Neural cell (in vitro differentiated cells): ENCODE results near the gene OR2D2.

Experiments
- EP300 ChIP-seq: fragments of 450-650 bp; conservative IDR thresholded peaks from 2 replicates; pipeline ENCODE4 v1.6.1; 2014; ENCODE audit warnings: antibody characterized with exemption, mild to moderate bottlenecking, moderate library complexity; ENCODE audit not compliant: poor library complexity, severe bottlenecking
- EZH2 ChIP-seq: fragments of 200-600, 300-800 bp; shearing (Covaris generic), sonication (generic); IDR thresholded peaks from 2 replicates; pipeline ENCODE4 v1.6.1; 2014; ENCODE audit warnings: antibody characterized with exemption, low read length, borderline replicate concordance, mild to moderate bottlenecking; ENCODE audit not compliant: insufficient read depth, poor library complexity, severe bottlenecking
- POLR2AphosphoS5 ChIP-seq: IDR thresholded peaks from 2 replicates; pipeline ENCODE4 v1.6.1; 2012
- SMC3 ChIP-seq: fragments of 450-650 bp; conservative IDR thresholded peaks from 2 replicates; pipeline ENCODE4 v1.6.1; 2014; ENCODE audit warnings: antibody characterized with exemption, mild to moderate bottlenecking, moderate library complexity; ENCODE audit not compliant: poor library complexity
- TAF1 ChIP-seq: IDR thresholded peaks from 2 replicates; pipeline ENCODE4 v1.6.1; 2012; ENCODE audit warnings: low read depth
- TF ChIP-seq, protein P1 (sequence below): IDR thresholded peaks from 2 replicates; pipeline ENCODE4 v1.6.1; 2012; ENCODE audit warnings: borderline replicate concordance
- TF ChIP-seq, protein P2 (sequence below): fragments of 450-650 bp; IDR thresholded peaks from 2 replicates; pipeline ENCODE4 v1.5.1; 2014; ENCODE audit warnings: antibody characterized with exemption, mild to moderate bottlenecking, moderate library complexity; ENCODE audit not compliant: poor library complexity, severe bottlenecking

DNA sequence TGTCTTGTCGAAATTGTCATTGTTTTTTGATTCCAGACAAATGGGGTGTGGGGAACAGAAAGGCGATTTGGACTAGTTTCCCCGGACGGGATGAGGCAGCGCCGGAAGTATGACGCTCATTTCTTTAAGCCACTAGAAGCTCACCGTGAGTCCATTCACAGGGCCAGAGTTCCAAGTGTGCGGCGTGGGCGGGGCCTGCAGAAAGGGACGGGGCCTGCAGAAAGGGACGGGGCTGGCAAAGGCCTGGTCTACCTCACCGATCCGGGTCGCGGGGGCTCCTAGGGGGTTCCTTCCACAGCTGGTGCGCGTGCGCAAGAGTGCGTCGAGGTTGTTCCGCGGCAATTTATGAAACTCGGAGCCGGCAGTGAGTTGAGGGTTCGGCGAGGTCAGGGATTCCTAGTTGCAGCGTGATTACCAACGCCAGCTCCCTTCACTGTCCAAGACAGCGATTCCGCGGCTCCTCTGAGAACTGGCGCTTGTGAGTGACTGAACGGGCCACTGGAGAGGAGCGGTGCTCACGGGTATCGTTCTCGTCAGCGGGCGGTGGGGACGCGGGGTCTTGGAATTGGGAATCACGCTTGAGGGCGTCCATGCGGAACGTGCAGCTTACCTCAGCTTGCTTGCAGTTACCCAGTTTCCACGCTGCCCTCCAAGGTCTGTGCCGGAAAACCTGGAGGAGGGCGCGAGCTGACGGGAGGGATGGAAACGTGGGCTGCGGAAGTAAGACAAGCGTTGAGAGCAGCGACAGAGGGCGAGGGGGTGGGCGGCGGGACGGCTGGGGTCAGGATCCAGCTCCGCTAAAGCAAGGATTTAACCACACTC, 34.1 kb upstream of the OR2D2 start, which contains the start of gene ZNF215:
- TF ChIP-seq, protein P1, sequence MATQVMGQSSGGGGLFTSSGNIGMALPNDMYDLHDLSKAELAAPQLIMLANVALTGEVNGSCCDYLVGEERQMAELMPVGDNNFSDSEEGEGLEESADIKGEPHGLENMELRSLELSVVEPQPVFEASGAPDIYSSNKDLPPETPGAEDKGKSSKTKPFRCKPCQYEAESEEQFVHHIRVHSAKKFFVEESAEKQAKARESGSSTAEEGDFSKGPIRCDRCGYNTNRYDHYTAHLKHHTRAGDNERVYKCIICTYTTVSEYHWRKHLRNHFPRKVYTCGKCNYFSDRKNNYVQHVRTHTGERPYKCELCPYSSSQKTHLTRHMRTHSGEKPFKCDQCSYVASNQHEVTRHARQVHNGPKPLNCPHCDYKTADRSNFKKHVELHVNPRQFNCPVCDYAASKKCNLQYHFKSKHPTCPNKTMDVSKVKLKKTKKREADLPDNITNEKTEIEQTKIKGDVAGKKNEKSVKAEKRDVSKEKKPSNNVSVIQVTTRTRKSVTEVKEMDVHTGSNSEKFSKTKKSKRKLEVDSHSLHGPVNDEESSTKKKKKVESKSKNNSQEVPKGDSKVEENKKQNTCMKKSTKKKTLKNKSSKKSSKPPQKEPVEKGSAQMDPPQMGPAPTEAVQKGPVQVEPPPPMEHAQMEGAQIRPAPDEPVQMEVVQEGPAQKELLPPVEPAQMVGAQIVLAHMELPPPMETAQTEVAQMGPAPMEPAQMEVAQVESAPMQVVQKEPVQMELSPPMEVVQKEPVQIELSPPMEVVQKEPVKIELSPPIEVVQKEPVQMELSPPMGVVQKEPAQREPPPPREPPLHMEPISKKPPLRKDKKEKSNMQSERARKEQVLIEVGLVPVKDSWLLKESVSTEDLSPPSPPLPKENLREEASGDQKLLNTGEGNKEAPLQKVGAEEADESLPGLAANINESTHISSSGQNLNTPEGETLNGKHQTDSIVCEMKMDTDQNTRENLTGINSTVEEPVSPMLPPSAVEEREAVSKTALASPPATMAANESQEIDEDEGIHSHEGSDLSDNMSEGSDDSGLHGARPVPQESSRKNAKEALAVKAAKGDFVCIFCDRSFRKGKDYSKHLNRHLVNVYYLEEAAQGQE, result no peak
- TF ChIP-seq POLR2AphosphoS5 (no peak), EP300 (no peak), EZH2 (no peak), TAF1 (no peak), SMC3 (no peak)
- TF ChIP-seq, protein P2, sequence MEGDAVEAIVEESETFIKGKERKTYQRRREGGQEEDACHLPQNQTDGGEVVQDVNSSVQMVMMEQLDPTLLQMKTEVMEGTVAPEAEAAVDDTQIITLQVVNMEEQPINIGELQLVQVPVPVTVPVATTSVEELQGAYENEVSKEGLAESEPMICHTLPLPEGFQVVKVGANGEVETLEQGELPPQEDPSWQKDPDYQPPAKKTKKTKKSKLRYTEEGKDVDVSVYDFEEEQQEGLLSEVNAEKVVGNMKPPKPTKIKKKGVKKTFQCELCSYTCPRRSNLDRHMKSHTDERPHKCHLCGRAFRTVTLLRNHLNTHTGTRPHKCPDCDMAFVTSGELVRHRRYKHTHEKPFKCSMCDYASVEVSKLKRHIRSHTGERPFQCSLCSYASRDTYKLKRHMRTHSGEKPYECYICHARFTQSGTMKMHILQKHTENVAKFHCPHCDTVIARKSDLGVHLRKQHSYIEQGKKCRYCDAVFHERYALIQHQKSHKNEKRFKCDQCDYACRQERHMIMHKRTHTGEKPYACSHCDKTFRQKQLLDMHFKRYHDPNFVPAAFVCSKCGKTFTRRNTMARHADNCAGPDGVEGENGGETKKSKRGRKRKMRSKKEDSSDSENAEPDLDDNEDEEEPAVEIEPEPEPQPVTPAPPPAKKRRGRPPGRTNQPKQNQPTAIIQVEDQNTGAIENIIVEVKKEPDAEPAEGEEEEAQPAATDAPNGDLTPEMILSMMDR, result no peak
